NOMO-1 treated with DMSO at 0.1 percent for 48 hours (cell line): Measurements from ENCODE around the gene NLN.
"Not testable (repeated sequence)": the region's sequence is repeated elsewhere in the genome, so short reads cannot be mapped to it uniquely, and the experiment has no call there.

Experiments used
- DNase-seq: peaks from one replicate; lab custom pipeline; 2025; ENCODE audit not compliant: unreplicated experiment; lab: John Stamatoyannopoulos, UW

NLN gene

DNA sequence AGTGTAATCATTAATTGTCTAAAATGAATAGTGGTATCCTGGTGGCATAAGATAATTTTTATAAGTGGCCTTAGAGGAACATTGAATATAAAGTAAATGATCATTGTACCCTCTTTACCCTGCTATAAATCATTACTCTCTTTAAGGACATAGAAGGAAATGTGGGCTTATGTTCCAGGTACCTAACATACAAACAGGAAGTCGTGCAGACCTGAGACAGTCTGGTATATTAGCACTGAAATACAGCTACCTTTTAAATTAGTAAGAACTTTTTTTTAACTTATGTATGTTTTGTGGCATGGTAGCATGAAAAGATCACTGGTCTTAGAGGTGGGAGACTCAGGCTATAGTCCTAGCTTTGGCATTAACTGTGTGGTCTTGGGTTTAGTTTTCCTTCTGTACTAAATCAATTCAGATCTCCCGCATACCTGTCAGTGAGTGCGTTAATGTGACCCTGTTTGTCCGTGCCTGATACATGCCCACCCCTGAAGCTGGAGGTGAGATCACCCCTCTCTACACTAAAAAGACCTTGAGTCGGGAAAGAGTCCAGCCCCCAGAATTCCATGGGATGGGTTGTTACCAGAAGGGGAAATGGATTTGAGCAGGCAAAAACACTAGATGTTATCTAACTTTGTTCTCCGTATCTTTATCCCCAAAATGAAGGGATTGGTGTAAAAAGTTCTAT, 145.0 kb downstream of the NLN start:
- DNase-seq, result no peak

GRCh38 chr5:65867542-65868195, 145.7 kb downstream of the NLN start:
- DNase-seq, result no peak

DNA sequence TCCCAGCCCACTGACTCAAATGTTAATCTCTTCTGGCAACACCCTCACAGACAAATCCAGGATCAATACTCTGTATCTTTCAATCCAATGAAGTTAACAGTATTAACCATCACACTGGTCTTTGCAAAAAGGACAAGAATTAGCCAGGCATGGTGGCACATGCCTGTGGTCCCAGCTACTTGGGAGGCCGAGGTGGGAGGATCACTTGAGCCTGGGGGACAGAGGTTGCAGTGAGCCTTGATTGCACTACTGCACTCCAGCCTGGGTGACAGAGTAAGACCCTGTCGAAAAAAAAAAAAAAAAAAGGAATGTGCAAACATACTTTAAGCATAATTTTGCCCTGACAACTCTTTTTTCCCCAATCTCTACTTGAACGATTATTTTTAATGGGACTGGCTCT, 146.5 kb downstream of the NLN start:
- no peak for DNase-seq

GRCh38 chr5:65871182-65871581, 149.2 kb downstream of the NLN start:
- no peak for DNase-seq

GRCh38 chr5:65871776-65872175, 149.8 kb downstream of the NLN start:
- DNase-seq, result not testable (repeated sequence)

DNA sequence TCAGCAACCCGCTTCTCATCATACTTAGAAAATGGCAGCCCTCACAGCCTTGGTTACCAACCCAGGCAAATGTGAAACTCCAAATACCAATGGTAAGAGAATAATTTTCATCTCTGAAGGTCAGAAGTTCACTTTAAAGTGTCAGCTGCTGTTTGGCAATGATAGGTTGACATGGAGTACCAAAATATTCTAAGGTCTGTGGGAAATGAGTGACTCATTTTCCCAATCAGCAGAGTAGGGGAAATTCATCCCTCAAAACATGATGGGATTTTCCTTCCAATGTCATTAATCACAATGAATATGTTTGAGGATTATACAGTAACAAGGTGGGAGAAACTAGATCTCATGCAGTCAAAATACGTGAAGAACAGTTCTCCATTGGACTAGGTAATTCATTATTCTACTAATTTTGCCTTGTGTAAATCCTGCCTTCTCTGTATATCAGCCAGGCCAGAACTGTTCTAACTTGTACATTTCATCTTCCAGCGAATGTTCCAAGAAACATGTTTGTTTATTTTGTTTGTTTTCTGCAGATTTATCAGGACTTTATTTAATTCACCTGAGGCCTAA, 151.3 kb downstream of the NLN start:
- DNase-seq, result no peak

GRCh38 chr5:65874241-65874640, 152.2 kb downstream of the NLN start:
- no peak for DNase-seq

- DNase-seq, result no peak
These were observed 154.5 kb downstream of the NLN start for GRCh38 chr5:65876496-65876895.

GRCh38 chr5:65876970-65877369, 155.0 kb downstream of the NLN start:
- DNase-seq, result no peak
